Body of pancreas (tissue), 4 donors: Measurements from ENCODE around the gene KLHDC7B. TPM values are rescaled to one million over a fixed set of nuclear protein-coding genes. Genes with fewer than 3 reads are reported as not detected.

Source experiments
- ATAC-seq: fragments of 150-250 bp; one replicate; pipeline ENCODE4 v1.9.1; 2016
- DNase-seq, 4 donors: peaks; one replicate each; pipeline ENCODE4 v3.0.0-alpha.2; 2019
- H3K27ac ChIP-seq, 4 donors: fragments of 200-600 bp; sonication (generic); 1 replicate in 3 of 4; 2 replicates in 1 of 4; pipeline versions ENCODE4 v1.5.1 to v1.6.1; 2016 to 2019; ENCODE audit warnings: mild to moderate bottlenecking in 1 of 4, mixed read lengths in 1 of 4, moderate library complexity in 1 of 4
- H3K27me3 ChIP-seq, 2 donors: fragments of 200-600 bp; sonication (generic); one replicate each; pipeline ENCODE4 v1.6.0; 2016; ENCODE audit warnings: mild to moderate bottlenecking in 1 of 2
- H3K36me3 ChIP-seq, 2 donors: fragments of 200-600 bp; sonication (generic); replicated peaks in 1 of 2; 2 replicates each; pipeline ENCODE4 v1.5.1; 2016; ENCODE audit warnings: low read depth in 2 of 2; ENCODE audit not compliant: insufficient read depth in 1 of 2
- H3K4me1 ChIP-seq: fragments of 200-600 bp; sonication (generic); one replicate; pipeline ENCODE4 v1.6.0; 2016
- H3K4me3 ChIP-seq, 2 donors: fragments of 200-600 bp; sonication (generic); 1 replicate in 1 of 2; 2 replicates in 1 of 2; pipeline ENCODE4 v1.5.1; 2016 to 2019
- H3K9me3 ChIP-seq, 3 donors: fragments of 200-600 bp; sonication (generic); 1 replicate in 2 of 3; 2 replicates in 1 of 3; pipeline ENCODE4 v1.5.1; 2016
- POLR2A ChIP-seq, 3 donors: fragments of 450-650 bp; IDR thresholded peaks; one replicate each; pipeline ENCODE4 v1.6.1; 2016; ENCODE audit warnings: antibody characterized with exemption in 3 of 3, mild to moderate bottlenecking in 2 of 3
- WGBS, 2 donors: methylation state at CpG; one replicate each; pipeline ENCODE4 v1.1.5; 2017; 5-methylcytosine and 5-hydroxymethylcytosine counted together
- intact Hi-C: fragments of 100-400 bp; cut with DNase I; formaldehyde crosslinking; loops from one replicate; pipeline ENCODE4 v1.15.1; 2023
- total RNA-seq, 2 donors: library from RNA; depleted of rRNA; stranded (reverse); fragments of >200 nt; gene quantifications; one replicate each; pipeline ENCODE4 v1.1.0, GENCODE V29; 2016
- TF ChIP-seq, protein P1 (sequence below), 7 experiments: fragments of 450-650 bp in 4 of 7; fragments of 200-600 bp in 3 of 7; sonication (generic) in 3 of 7; IDR thresholded peaks; one replicate each; pipeline ENCODE4 v1.5.1; 2016 to 2019; ENCODE audit warnings: antibody characterized with exemption in 7 of 7

Gene KLHDC7B
- total RNA-seq, 2 donors from 2014 or later: not detected

DNA sequence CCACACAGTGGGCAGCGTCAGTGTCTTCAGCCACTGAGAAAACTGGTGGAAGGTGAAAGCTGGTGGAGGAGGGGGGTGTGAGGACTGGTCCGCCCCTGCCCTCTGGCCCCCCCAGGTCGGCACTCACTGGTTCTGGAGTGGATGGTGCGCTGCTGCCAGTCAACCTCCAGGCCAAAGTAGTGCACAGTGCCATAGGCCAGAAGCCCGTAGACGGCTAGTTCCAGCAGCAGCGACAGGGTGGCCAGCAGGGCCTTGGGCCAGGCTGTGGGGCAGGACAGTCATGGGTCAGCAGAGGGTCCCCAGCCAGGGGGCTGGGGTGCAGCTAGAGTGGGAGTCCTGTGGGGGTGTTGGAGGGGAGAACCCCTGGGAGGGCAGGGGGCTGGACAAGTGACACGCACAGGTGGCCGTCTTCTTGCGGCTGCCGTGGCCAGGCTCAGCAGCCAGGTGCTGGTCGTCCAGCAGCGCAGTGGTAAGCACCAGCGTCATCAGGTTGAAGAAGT lies 40.4 kb upstream of the KLHDC7B start:
- DNase-seq (peak in 1 of 4 donors; percentile 41), ATAC-seq (no peak)
- intact Hi-C loops: loop anchor here (10.0 kb wide), 1 partner anchor 261 kb away; the partner anchor contains the start of gene TUBGCP6
- no peaks in the 10 kb centered on the region for H3K27me3 ChIP-seq
- no peaks in the 10 kb centered on the region for H3K9me3 ChIP-seq
- H3K4me3 ChIP-seq: no peak overlapping the region
- peak overlapping the region; percentile 80 to 89 (median 83) for H3K27ac ChIP-seq
- H3K36me3 ChIP-seq: peaks cover 0 to 2% of the 10 kb centered on the region in 2 donors
- TF ChIP-seq, protein P1, sequence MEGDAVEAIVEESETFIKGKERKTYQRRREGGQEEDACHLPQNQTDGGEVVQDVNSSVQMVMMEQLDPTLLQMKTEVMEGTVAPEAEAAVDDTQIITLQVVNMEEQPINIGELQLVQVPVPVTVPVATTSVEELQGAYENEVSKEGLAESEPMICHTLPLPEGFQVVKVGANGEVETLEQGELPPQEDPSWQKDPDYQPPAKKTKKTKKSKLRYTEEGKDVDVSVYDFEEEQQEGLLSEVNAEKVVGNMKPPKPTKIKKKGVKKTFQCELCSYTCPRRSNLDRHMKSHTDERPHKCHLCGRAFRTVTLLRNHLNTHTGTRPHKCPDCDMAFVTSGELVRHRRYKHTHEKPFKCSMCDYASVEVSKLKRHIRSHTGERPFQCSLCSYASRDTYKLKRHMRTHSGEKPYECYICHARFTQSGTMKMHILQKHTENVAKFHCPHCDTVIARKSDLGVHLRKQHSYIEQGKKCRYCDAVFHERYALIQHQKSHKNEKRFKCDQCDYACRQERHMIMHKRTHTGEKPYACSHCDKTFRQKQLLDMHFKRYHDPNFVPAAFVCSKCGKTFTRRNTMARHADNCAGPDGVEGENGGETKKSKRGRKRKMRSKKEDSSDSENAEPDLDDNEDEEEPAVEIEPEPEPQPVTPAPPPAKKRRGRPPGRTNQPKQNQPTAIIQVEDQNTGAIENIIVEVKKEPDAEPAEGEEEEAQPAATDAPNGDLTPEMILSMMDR (IDR thresholded peaks at IDR 0.05): no peak
- peak in 2 of 3 donors; percentile 1 to 27 for TF ChIP-seq POLR2A (IDR thresholded peaks at IDR 0.05)
- WGBS, 2 donors: 53 to 73% methylated on average over 13 to 14 of the region's 14 CpGs
- peaks cover 38% of the 10 kb centered on the region for H3K4me1 ChIP-seq

GRCh38 chr22:50505776-50506610 lies 39.7 kb upstream of the KLHDC7B start:
- no peaks in the 10 kb centered on the region for H3K27me3 ChIP-seq
- DNase-seq: peak; percentile 38 to 85 (median 75)
- no peak for ATAC-seq
- peaks cover 38% of the 10 kb centered on the region for H3K4me1 ChIP-seq
- peaks cover 0 to 2% of the 10 kb centered on the region in 2 donors for H3K36me3 ChIP-seq
- 42 to 89% methylated on average over 10 to 25 of the region's 41 CpGs for WGBS, 2 donors
- H3K4me3 ChIP-seq: peak overlapping the region in 1 of 2 donors; percentile 98
- no peaks in the 10 kb centered on the region for H3K9me3 ChIP-seq
- H3K27ac ChIP-seq: peak overlapping the region; percentile 80 to 89 (median 83)
- TF ChIP-seq, protein P1 (IDR thresholded peaks at IDR 0.05): peak in 3 of 7 experiments; percentile 10 to 29 (median 24)
- TF ChIP-seq POLR2A (IDR thresholded peaks at IDR 0.05): peak in 1 of 3 donors; percentile 48
- intact Hi-C loops: loop anchor here (10.0 kb wide), 1 partner anchor 261 kb away; the partner anchor contains the start of gene TUBGCP6

- DNase-seq: peak; percentile 66 to 91 (median 88)
- Histone ChIP-seq H3K9me3 (no peaks in the 10 kb centered on the region), H3K4me3 (peak overlapping the region; percentile 63 to 98), H3K4me1 (peaks cover 38% of the 10 kb centered on the region), H3K27ac (peak overlapping the region; percentile 80 to 89 (median 83)), H3K27me3 (no peaks in the 10 kb centered on the region), H3K36me3 (peaks cover 0 to 2% of the 10 kb centered on the region in 2 donors)
- WGBS, 2 donors: 15 to 25% methylated on average over 2 to 21 of the region's 21 CpGs
- TF ChIP-seq, protein P1 (IDR thresholded peaks at IDR 0.05): no peak
- TF ChIP-seq POLR2A (IDR thresholded peaks at IDR 0.05): peak in 2 of 3 donors; percentile 54 to 63
- no peak for ATAC-seq
- intact Hi-C loops: loop anchor here (10.0 kb wide), 1 partner anchor 262 kb away; the partner anchor contains the start of gene TUBGCP6
Measured at GRCh38 chr22:50506611-50507420, 38.9 kb upstream of the KLHDC7B start.

GRCh38 chr22:50507421-50507990 lies 38.2 kb upstream of the KLHDC7B start, which contains the start of gene LMF2:
TSS of gene LMF2 (minus strand) at chr22:50507702. CDS start at chr22:50507675, 27 bp downstream.
- DNase-seq: peak; percentile 92 to 94 (median 94)
- peaks cover 0 to 2% of the 10 kb centered on the region in 2 donors for H3K36me3 ChIP-seq
- ATAC-seq: peak; percentile 76
- peak in 2 of 3 donors; percentile 24 to 48 for TF ChIP-seq POLR2A (IDR thresholded peaks at IDR 0.05)
- TF ChIP-seq, protein P1 (IDR thresholded peaks at IDR 0.05): no peak
- peaks cover 38% of the 10 kb centered on the region for H3K4me1 ChIP-seq
- 0% methylated on average over 1 to 40 of the region's 62 CpGs for WGBS, 2 donors
- no peaks in the 10 kb centered on the region for H3K9me3 ChIP-seq
- peak within 1 kb of the TSS; percentile 90 to 98 for H3K4me3 ChIP-seq
- no peaks in the 10 kb centered on the region for H3K27me3 ChIP-seq
- intact Hi-C loops: loop anchor here (10.0 kb wide), 1 partner anchor 263 kb away; the partner anchor contains the start of gene TUBGCP6
- H3K27ac ChIP-seq: peak within 1 kb of the TSS; percentile 90 to 95 (median 92)
